HG03097 (cell line): ENCODE measurements around the gene GSS.

Source experiments
- ATAC-seq: cut with Tn5 transposase; IDR thresholded peaks from one replicate; pipeline ENCODE4 v1.9.1; 2021; ENCODE audit not compliant: unreplicated experiment, low FRiP score

GSS gene

DNA sequence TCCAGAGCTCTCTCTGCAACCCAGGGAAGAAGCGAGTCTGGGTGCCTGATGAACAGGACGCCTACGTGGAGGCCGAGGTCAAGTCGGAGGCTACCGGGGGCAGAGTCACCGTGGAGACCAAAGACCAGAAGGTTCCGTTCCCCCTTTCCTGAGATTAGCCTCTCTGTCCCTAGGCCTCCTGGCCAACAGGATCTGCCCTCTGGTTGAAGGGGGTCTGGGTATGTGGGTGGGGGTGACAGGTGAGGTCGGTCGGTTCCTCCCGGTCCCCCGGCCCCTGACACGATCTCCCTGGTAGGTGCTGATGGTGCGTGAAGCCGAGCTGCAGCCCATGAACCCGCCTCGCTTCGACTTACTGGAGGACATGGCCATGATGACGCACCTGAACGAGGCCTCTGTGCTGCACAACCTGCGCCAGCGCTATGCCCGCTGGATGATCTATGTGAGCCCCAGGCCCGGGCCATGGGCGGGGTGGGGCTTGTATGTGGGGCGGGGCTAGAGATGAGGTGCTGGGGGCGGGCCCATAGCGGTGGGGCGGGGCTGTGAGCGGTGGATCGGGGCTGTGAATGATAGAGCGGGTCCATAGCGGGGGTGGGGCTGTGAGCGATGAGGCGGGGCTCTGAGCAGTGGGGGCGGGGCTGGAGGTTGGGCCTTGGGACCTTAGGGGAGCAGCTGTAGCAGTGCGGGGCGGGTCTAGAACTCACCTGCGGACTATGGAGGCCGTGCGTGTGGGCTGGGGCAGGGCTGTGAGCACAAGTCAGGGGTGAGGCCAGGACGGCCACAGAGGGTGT, 24.0 kb upstream of the GSS start:
- no peak for ATAC-seq

DNA sequence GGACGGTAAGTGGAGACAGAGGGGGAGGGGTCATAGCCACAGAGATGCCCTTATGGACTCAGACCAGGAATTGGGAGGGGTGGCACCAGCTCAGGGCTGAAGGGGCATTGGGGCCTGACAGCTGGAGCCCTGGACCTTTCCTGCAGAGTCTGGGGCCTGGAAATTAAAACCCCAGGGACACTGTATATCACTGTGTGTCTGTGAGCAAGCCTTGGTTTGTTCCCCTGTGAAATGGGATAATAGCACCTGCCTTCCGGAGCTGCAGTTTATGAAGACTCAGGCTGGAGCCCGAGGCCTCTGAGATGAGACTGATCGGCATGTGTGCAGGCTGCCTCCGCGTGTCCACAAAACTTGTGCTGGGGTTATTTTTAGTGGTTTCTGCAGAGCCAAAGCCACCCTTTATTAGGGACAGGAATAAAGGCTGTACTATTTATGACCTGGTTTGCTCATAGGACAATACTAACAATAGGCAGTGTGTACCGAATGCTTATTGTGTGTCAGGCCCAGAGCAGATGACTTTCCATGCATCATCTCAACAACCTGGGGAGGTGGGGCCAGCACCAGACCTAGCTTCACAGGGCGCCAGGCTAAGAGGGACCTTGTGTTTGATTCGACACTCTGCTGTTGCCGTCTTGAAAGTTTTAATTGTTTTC, 22.6 kb upstream of the GSS start:
- ATAC-seq: no peak

DNA sequence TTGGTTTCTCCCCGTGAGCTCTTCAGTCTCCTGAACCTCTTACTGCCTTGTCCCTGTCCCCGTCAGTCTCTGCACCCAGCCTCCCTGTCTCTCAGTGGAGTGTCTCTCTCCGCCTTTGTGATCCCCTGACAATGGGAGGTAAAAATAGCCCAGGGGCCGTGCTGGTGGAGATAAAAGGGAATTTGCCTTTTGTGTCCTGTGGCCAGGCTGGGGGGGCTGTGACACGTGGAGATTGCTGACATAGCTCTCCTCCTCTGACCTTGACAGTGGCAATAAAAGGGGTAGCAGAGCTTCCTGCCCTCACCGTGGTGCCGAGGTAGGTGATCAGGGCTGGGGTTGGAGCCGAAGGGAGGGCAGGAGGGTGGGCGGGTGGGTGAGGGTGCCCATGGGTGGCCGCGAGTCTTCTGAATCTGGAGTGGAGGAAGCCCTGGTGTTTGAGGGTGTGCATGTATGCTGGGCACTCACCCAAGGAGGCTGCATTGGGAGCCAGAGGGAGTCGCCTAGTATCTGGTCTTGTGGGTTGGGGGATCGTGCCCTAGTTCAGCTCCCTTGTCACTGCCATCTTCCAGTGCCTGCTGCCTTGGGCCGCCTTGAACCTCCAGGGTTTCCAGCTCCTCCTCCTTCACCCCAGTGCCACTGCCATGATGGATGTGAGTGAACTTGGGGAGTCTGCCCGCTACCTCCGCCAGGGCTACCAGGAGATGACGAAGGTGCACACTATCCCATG, 21.9 kb upstream of the GSS start:
- ATAC-seq: no peak

DNA sequence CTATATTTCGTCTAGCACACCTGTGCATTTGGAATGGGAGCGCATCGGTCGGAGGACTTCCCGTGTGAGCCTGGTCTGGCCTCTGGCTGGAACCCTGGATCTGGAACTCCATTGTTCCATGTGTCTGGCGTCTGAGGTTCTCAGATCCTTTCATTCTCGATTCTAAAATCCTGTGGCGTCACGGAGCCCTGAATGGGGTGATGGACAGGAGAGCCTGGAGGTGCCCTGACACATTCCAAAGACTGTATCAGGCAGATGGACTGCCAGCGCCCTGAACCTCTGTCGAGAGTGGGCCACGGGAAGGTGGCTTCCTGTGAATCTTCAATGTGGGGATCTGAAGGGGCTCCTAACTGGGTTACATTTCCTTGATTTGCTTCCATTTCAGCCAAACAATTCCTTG, 20.7 kb upstream of the GSS start:
- no peak for ATAC-seq

DNA sequence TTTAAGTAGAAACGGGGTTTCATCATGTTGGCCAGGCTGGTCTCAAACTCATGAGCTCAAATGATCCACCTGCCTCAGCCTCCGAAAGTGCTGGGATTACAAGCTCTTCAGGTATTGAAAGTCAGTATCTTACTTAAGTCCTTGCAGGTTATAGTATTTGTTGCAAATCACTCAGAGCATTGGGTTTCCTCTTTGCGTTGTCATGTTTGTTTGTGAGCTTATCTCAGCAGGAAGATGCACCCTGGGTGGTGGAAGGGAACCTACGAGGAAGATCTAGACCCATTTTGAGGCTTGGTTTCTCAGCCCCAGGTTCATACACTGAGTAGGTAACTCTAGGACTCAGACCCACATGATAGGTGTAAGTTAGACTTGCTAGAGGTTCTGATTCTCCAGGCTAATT, 18.6 kb upstream of the GSS start:
- ATAC-seq: no peak

DNA sequence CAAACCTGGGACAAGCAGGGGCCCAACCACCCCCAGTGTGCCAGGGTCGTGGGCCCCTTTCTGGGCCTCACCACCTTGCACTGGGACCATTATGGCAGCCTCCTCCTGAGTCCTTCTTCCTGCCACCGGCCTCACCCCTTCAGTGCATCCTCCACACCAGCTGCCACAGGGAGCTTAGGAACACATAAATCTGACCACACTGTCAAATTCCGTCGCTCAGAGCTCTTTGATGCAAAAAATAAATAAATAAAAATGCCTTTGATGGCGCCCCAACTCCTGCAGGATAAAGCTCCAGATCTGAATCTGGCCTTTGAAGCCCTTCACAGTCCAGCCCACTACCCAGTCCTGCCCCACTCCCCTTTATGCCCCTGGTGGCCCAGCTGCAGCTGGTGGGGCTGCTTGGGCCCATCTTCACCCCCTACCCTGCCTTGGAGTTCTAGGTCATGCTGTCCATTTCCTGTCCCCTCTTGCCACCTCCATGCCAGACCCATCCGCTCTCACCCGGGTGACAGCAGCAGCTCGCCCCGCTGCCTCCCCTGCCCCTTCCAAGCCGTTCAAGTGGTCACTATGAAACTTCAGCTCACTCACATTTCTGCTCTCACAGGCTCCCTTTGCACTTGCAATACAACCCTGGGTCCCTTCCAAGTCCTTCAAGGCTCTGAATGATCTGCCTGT, 16.1 kb upstream of the GSS start:
- ATAC-seq: no peak

DNA sequence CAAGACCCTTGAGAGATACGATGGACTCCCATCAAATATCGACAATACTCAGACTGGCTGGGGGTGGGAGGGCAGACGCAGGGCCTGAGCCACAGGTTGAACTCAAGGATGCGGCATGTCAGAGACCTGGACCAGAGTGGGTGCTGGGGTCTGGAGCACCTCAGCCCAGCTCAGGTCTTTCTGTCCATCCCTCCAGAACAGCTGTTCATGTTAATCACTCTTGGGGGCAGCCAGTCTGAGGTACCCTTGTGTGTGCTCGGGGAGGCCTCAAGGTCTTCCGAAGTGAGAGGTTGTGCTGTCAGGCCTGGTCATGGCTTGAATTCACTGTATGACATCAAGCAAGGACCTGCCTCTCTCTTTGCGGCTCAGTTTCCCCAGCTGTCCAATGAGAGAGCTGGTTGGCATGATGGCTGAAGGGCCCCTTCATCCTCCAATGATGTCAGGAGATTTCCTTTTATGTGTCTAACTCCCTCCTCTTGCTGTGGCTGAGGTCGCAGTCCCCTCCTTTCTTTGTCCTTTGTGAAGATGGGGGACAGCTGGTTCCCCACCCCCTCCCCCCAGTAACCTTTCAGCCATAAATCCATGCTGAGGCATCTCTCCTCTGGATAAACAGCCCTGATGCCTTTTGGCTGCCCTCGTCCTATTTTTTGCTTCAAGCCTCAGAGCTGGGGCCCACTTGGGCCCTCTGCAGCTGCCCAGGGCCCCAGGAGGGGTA, 15.4 kb upstream of the GSS start:
- ATAC-seq: no peak

DNA sequence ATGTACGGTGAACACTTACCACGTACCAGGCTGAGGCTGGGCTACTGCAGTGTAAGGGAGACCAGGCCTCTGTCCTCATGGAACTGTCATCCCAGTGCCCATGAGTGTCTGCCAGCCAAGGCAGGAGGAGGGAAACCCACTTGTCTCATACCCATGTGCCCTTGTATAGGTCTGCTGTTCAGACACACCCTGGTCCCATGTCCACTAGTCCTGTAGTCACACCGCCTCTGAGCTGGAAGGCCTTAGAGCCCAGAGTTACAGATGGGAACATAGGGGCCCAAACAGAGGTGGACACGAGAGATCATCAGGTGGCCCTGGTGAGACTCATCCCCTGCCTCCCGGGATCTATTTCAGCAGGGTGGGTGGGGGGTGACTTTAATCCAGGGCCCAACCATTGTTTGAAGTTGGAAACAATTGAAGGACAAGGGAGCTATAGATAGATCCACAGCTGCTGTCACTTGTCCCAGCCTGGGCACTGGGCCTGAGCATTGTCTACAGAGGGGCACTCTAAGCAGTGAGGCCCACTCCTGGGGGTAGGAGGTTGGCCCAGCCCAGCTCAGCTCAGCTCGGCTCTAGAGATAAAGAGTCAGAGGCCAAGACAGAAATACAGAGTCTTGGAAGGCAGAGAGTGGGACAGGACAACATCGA, 14.7 kb upstream of the GSS start:
- ATAC-seq: no peak

DNA sequence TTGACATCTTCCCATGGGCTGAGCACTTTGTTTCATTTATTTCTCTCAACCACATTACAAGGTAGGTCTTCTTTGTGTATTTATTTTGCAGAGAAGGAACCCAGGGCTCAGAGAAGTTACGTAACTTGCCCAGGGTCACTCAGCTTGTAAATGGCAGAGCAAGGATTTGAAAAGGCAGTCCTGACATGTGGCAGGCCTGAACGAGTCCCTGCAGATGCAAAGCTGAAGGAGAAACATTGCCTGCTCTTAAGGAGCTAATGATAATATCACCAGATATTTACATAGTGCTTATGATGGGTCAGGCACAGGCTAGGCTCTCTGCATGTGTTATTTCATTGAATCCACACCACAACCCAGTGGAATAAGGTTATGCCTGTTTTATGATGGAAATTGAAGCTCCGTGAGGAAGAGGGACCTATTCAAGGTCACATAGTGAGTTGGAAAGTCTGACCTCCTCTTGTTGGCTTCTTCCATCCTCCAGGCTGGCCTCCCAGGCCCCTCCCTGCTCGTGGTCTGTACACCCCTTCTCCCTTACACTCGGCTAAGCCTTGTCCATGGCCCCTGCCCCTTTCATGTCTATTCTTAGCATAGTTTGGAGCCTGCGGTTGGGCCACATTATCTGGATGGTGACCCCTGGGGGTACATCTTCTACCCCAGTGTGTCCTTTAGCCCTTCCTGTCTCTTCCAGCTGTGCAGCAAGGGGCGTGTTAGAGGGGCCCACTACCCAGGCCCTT, 12.6 kb upstream of the GSS start:
- no peak for ATAC-seq

DNA sequence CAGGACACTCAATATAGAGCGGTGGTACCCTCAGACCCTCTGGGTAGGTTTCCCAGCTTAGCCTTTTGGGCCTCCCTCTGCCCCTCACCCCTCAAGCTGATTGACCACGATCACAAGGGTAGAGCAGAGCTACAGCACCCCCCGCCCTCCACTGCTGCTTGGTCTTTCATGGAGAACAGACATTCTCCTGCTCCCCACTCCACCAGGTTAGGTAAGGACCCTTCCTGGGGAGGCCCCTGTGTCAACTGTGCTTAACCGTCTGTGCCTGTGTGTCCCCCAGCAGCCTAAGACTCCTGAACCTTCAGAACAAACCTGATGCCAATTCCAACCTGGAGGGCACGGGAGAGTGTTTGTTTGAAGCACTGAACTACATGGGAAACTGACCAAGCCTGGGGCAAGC, 11.8 kb upstream of the GSS start:
- ATAC-seq: no peak

DNA sequence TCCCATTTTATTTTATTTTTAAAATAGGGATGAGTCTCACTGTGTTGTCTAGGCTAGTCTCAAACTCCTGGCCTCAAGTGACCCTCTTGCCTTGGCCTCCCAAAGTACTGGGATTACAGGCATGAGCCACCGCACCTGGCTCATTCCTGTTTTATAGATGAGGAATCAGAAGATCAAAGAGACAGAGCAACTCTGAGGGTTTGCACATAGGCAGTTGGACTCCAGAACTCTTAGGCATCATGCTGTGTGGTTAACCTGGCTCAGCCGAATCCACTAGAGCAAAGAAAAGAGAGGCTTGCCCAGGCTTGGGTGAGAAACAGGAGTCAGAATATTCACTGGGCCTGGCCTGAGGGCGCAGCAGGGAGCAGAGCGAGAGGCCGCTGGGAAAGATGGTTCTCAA, 9.4 kb upstream of the GSS start:
- no peak for ATAC-seq

DNA sequence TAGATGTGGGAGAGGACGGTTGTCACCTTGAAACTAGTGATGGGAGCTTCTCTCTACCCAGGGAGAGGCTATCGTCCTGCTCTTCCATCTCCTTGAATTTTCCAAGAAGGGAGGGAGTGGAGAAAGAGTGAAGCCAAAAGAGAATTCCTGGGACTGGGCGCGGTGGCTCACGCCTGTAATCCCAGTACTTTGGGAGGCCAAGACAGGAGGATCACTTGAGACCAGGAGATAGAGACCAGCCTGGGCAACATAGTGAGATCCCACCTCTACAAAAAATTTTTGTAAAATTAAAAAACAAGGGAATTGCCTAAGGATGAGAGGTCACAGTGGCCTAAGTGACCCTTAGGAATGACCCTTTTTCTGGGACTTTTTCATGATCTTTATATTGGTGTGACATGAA, 8.9 kb upstream of the GSS start:
- ATAC-seq: no peak

DNA sequence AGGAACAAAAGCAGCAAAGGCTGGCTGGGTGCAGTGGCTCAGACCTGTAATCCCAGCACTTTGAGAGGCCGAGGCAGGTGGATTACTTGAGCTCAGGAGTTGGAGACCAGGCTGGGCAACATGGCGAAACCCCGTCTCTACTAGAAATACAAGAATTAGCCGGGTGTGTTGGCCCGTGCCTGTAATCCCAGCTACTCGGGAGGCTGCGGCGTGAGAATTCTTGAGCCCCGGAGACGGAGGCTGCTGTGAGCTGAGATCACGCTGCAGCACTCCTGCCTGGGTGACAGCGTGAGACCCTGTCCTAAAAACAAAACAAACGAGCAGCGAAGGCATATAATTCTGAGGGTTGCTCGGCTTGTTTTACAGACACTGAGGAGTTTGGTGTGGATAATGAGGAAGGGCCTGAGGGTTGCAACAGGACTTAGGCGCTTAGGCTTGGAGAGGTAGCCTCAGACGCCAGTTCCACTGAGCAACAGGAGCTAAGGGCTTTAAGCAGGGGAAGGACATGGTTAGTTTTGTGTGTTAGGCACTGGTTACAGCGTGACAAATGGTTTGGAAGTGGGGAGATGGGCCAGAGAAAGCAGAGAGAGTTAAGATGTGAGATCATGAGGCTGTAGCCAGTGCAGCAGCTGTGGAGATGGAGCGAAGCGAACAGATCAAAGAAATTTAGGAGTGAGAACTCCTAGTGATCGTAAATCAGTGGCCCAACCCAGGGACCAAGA, 1.3 kb upstream of the GSS start:
- ATAC-seq: no peak

DNA sequence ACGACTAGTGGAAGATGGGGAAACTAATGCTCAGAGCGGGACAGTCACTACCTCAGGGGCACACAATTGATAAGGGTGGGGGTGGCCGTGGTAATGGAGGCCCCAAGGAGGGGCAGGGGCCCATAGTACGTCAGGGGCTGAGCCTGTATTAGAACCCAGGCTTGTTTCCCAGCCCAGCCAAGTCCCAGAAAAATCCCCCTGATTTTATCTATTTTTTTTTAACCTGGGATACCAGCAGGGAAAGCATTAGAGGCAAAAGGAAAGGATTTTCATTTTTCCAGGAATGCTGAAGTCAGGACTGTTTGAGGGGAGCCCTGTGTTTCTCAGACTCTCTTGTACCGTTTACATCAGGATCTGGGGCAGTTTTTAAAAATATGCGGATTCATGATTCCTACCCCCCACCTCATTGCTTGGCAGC, 444 bp upstream of the GSS start:
- ATAC-seq: no peak

DNA sequence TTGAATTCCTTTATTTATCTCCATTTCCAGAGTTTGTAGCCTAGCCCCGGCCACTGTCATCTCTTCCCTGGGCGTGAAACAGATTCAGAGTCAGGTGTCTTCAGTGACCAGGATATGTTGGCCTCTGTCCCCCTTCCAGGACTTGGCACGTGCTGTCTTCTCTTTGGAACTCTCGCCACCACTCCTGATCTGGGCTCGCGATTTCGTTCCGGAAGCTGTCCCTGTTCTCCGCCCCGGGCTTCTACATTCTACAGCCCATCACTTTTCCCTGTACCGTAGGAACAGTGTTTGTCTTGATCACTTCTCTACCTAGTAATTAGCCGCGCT, 739 bp downstream of the GSS start:
- ATAC-seq: peak; percentile 13

DNA sequence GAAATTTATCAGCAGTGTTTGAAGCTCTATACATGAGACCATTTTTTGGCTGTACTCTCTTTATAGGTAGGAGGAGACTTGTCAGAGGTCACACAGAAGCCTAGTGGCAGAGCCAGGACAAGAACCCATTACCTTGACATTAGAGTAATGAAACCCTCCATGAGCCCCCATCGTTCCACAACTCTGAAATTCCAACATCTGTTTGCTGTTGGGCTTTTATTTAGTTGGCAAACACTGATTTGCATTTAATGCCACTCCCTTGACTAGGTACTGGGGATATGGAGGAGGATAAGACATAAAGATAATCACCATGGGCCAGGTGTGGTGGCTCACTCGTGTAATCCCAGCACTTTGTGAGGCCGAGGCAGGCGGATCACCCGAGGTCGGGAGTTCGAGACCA, 1.6 kb downstream of the GSS start:
- ATAC-seq: no peak

DNA sequence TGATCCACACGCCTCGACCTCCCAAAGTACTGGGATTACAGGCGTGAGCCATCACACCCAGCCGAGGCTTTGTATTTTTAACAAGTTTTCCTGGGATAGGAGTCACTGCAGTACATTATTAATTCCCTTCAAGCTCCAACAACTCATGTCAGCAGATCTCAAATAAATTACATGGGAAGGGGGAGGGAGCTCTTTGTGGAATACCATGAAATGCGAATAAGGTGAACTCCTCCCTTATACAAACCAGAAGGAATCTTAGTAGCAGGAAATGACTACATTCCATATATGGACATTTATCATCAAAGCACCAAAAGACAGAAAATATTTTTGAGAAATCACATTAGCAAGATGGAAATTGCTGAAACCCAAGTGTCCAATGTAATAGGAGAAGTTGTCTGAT, 2.9 kb downstream of the GSS start:
- ATAC-seq: no peak

DNA sequence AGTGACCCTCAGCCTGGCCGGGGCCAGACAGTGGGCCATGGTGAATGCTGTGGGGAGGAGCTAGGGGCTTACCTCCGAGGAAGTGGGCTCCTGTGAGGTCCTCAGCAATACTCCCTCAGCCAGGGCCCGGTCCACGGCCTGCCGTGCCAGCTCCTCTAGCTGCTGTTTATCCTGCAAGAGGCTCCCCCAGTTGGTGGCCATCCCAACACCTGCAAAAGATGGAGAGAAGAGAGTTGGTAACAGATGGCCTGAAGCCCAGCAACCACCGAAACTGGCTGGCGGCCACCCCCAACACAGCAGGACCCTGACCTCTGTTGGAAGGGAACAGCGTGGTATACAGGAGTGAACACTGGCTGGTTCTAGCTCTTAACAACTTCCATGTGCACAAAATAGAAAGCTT, 4.0 kb downstream of the GSS start:
- ATAC-seq: no peak

DNA sequence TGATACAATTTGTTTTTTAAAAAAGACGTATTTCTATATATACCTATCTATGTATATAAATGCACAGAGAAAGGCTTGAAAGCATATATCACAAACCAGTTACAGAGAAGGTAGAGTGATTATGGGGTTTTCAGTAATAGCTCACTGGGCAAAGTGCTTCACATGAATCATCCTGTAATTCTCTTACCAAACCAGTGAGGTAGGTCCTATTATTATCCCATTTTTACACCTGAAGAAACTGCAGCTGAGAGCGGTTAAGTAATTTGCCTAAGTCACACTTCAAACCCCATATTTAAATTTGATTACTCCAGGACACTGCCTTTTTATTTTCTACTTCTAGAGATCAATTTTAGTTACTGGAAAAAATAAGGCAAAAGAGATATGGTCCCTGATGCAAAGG, 4.4 kb downstream of the GSS start:
- no peak for ATAC-seq
